NCI-H510A (cell line): Measurements from ENCODE around the gene ZSCAN1.
"Not testable (repeated sequence)": the region's sequence is repeated elsewhere in the genome, so short reads cannot be mapped to it uniquely, and the experiment has no call there.

ENCODE experiments used
- DNase-seq: peaks from one replicate; lab custom pipeline; 2025; lab: John Stamatoyannopoulos, UW

The ZSCAN1 gene, protein sequence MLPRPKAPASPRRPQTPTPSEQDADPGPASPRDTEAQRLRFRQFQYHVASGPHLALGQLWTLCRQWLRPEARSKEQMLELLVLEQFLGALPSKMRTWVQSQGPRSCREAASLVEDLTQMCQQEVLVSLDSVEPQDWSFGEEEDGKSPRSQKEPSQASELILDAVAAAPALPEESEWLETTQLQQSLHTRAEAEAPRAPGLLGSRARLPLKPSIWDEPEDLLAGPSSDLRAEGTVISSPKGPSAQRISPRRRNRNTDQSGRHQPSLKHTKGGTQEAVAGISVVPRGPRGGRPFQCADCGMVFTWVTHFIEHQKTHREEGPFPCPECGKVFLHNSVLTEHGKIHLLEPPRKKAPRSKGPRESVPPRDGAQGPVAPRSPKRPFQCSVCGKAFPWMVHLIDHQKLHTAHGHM

GRCh38 chr19:58033741-58034476 is at the start of gene ZSCAN1:
TSS of gene ZSCAN1 (plus strand) at chr19:58034025. CDS start at chr19:58037837, 3,812 bp downstream.
- no peak for DNase-seq

DNA sequence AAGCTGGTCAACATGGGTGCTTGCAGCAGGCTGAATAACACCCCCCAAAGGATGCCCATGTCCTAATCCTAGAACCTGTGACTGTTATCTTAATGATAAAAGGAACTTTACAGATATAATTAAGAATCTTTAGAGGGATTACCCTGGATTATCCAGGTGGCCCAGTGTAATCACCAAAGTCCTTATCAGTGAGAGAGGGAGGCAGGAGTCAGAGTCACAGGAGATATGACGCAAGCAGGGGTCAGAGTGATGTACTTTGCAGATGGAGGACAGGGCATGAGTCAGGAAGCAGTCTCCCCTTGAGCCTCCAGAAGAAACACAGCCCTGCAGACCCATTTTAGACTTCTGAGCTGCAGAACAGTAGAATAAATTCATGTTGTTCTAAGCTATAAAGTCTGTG is 41.0 kb upstream of the ZSCAN1 start:
- no peak for DNase-seq

DNA sequence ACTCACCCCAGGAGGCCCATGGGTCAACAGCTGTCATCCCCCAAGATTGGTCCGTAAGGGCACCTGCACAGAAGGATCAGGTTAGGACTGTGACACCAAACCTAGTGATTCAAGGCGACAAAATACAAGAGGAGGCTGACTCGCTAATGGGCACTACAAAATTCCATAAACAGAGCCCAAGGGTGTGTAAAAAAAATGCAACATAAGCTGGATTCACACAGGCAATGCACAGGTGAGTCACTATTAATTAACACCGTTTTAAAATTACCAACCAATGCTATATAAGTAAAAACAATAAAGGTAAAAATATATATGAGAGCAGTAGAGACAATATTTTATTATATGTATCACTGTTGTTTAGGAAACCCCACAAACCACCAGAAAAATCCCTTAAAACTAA is 33.1 kb upstream of the ZSCAN1 start:
- DNase-seq: no peak

GRCh38 chr19:58001895-58002369 is 31.9 kb upstream of the ZSCAN1 start:
- DNase-seq: no peak

DNA sequence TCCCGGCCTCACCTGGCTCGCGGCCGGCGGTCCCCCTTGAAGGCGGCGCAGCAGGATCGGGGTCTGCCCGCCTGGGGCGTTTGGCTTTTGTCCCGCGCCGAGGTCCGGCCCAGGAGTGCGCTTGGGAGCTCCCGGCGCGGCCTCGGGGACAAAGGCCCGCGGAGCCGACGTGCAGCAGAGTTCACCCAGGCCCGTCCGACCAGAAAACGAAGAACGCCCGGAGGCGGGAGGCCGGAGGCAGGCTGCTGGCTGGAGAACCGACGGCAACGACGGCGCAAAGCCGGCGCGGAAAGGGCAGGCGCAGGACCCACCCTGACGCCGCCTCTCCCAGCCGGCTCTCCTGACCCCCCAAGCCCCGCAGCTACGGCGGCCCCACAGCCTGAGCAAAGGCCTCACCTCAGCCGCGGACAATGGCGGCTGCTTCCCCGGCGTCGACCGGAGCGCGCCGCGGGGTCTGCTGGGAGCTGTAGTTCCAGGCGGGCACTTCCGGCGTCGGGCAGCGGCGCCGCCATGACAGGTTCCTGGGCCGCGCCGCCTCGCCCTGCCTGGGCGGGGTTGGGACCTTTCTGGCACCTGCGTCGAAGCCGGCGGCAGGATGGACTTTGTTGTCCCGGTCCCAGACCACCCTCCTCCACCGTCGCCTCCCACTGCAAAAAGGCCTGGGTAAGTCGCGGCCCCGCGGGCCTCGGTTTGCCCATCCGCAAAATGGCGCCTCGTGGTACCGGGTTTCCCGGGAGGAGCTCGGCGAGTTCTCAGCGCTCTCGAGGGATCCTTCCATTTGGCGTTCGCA is 31.2 kb upstream of the ZSCAN1 start, which contains the start of gene ZNF606:
Gene ZNF606 (minus strand): TSS at position 437 of the 790 bp plus-strand sequence. CDS start 1,501 bp downstream, outside the sequence.
- DNase-seq: peak; percentile 67

GRCh38 chr19:58003174-58003828 is 30.5 kb upstream of the ZSCAN1 start:
- DNase-seq: no peak

- no peak for DNase-seq
These were observed 26.5 kb upstream of the ZSCAN1 start for GRCh38 chr19:58007285-58007684.

DNA sequence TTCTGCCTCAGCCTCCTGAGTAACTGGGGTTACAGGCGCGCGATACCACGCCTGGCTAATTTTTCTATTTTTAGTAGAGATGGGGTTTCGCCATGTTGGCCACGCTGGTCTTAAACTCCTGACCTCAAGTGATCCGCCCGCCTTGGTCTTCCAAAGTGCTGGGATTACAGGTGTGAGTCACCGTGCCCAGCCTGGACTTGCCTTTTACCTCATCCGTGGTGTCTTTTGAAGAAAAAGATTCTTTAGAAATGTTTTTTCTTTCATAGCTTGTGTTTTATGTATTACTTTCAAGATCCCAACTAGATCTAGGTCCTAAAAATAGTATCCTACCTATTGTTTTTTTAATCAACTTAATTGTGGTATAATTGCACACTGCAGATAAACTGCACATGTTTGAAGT is 24.9 kb upstream of the ZSCAN1 start:
- DNase-seq: not testable (repeated sequence)

GRCh38 chr19:58009301-58009665 is 24.5 kb upstream of the ZSCAN1 start:
- no peak for DNase-seq

DNA sequence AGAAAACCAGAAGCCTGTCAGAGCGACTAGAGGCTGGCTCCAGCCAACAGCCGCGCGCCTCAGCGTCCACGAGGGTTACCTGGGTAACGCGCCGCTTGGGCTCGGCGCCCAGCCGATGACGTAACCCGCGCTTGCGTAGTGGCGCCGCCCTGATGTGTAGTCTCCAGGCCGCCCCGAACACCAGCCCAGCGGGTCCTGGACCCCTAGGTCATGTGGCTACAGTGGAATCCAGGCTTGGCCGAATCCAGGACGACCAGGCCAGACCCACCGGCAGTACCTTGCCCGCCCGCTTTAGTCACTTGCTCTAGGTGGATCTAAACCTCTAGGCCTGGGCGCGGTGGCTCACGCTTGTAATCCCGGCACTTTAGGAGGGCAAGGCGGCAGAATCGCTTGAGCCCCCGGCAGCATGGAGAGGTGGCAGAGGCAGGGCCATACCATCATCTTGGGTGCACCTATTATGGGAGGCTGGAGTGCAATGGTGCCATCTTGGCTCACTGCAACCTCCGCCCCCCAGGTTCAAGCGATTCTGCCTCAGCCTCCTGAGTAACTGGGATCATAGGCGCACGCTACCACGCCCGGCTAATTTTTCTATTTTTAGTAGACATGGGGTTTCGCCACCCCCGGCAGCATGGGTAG is 24.0 kb upstream of the ZSCAN1 start:
- DNase-seq: peak; percentile 88

DNA sequence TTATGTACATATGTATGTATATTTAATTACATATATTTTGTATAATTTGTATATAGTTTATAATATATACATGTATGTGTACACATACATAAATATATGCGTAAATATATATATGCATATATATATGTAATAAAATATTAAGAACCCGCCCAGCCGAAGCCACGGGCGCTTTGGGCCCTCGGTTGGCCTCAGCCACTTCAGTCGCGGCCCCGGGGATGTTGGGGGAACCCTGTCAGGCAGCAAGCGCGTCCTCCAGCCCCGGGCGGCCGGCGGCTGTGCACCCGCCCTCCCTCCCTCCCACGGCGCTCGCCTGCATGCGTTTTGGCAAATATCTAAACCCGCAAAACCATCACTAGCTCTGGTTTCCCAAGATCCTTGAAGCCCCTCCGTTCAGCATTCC is 23.3 kb upstream of the ZSCAN1 start:
- DNase-seq: no peak

- DNase-seq: no peak
These were observed 19.7 kb upstream of the ZSCAN1 start for GRCh38 chr19:58014141-58014540.

- no peak for DNase-seq
These were observed 13.7 kb upstream of the ZSCAN1 start for GRCh38 chr19:58020129-58020528.

- no peak for DNase-seq
These were observed 12.1 kb upstream of the ZSCAN1 start for GRCh38 chr19:58021541-58022282.

DNA sequence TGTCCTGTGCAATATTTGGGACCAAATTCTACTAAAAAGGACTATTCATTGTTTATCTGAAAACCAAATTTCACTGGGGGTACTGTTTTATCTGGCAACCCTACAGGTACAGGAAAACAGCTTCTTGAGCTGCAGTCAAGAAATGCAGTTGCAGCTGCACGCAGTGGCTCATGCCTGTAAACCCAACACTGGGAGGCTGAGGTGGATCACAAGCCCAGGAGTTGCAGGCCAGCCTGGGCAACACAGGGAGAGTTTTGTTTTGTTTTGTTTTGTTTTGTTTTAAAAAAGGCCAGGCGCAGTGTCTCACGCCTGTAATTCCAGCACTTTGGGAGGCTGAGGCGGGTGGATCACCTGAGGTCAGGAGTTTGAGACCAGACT is 11.6 kb upstream of the ZSCAN1 start:
- no peak for DNase-seq

GRCh38 chr19:58024661-58025060 is 9.2 kb upstream of the ZSCAN1 start:
- DNase-seq: no peak

DNA sequence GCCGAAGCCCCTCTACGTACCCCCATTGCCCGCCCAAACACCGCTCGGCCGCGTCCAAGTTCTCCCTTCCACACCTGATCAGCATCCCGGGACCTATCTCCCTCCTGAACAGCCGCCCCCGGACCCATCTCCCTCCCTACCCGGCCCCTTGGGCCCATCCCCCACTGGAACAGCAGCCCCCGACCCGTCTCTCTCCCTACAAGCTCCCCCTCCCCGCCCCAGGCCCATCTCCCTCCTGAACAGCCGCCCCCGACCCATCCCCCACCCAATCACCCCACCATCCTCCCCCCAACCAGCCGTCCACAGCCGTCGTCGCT is 610 bp downstream of the ZSCAN1 start:
- DNase-seq: no peak

- DNase-seq: no peak
These were observed 2.0 kb downstream of the ZSCAN1 start for GRCh38 chr19:58035863-58036262.

- DNase-seq: no peak
These were observed 4.3 kb downstream of the ZSCAN1 start for GRCh38 chr19:58037927-58038687.

DNA sequence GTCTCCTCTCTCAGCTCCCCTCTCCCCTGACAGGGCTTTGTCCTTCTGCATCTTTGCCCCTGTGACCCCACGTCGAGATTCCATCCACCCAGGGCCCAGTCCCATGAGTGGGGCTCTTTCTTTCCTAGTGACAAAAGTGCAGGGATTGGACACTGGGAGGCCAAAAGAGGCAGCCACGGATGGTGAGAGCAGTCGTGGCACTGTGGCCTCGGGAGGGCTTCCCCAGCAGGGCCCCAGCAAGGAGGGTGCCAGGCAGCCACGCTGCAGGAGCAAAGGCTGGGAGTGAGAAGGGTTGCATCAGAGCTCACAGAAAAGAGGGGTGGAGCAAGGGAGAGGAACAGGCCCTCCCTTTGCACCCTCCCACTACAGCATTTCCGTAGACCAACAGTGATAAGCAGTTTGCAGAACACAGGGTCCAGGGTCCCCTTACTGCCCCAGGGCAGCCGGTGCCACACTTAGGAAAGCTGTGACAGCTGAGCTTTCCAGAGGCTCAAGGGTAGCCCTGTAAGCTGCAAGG is 4.9 kb downstream of the ZSCAN1 start:
- no peak for DNase-seq
